Globus pallidus (tissue), 1 donor: ENCODE measurements around the gene XIAP.
"Not testable (repeated sequence)": the region's sequence is repeated elsewhere in the genome, so short reads cannot be mapped to it uniquely, and the experiment has no call there.

Source experiments
- DNase-seq: peaks from one replicate; pipeline ENCODE4 v3.0.0-alpha.2; 2015; ENCODE audit warnings: low spot score

XIAP gene

DNA sequence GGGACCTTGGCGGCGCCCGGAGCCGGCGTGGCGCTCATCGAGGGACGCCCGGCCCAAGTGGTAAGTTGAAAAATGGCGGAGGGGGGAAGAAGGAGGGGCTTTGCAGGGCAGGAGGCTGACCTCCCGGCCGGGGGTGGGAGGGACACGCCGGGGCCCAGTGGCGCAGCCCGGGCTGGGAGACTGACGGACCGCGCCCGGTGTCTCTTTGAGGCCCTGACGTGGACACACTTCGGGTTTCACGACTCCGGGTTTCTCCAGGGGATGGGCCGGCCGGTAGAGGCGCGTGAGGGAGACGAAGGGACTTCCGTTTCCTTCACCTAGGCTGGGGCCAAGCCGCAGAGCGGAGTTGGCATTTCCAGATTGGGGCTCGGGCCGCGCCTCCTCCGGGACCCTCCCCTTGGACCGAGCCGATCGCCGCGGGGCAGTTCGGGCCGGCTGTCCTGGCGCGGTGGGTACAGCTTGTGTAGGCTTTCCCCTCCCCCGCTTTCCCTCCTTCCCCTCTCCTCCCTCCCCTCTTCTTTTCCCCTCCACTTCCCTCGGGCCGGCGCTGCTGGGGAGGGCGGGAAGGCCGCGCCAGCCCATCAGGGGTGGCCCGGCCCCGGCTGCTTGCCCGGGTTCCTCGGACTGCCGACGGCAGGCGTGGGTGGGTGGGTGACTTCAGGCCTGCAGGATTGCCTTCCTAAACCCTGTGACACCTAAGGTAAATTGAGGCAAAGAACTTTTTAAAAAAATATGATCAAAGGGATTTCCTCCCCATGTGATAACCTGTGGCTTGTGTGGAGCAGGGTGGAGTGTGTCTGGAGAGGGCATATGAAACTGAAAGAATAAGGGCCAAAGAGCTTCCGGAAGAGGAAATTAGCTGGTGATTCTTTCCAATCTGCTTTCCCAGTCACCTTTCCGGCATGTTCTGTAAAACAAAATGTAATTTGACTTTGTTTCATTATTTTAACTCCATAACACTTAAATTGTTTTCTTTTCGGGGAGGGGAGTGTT, at the start of gene XIAP:
TSS of gene XIAP (plus strand) at position 208 of the 993 bp plus-strand sequence. CDS start 25,610 bp downstream, outside the sequence.
- peak; percentile 79 for DNase-seq

DNA sequence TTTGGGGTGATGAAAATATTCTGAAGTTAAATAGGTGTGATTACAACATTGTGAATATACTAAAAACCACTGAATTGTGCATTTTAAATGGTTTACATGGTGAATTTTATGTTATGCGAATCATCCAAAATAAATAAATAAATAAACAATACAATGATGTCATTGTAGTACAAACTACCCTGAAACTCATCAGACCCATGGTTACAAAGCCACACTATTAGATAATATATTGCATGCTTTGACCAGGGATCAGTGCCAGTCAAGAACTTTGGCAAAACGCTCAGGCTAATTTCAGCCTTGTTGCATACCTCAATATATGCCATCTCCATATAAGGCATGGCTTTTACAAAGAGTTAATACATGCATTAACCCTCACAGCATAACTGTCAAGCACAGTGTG, 45.5 kb upstream of the XIAP start:
- no peak for DNase-seq

DNA sequence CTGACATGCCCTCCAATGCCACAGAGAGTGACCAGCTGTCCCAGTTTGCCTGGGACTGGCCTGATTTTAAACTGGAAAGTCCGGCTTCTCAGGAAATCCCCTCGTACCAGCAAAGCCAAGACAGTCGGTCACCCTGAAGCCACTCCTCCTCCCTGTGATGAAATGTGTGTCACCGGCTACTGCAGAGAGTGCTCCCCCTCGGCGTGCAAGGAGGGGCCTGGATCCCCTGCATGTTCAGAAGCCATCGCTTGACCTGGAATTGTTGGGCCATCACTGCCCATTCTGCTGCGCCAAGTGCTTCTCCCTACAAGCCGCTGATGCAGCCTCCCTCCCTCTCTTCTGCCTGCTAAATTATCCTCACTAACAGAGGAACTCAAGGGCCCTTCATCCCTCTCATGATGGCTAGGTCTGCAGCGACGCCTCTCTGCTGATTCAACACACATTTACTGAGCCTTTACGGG, 44.9 kb upstream of the XIAP start:
- DNase-seq, result not testable (repeated sequence)

DNA sequence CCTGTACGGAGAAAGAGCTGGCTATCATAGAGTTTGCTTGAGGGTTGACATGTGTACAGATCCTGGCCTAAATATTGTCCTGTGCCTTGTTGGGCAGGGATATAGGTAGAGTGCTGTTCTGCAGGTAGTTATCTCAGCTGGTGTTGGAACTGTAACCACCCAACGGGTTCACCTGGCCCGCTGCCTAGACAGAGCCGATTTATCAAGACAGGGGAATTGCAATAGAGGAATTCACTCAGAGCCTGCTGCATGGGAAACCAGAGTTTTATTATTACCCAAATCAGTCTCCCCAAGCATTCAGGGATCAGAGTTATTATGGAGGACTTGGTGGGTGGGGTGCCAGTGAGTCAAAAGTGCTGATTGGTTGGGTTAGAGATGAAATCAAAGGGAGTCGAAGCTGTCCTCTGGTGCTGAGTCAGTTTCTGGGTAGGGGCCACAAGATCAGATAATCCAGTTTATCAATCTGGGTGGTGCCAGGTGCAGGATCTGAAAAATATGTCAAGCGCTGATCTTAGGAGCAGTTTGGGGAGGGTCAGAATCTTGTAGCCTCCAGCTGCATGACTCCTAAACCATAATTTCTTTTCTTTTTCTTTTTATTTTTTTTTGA, 42.5 kb upstream of the XIAP start:
- no peak for DNase-seq

DNA sequence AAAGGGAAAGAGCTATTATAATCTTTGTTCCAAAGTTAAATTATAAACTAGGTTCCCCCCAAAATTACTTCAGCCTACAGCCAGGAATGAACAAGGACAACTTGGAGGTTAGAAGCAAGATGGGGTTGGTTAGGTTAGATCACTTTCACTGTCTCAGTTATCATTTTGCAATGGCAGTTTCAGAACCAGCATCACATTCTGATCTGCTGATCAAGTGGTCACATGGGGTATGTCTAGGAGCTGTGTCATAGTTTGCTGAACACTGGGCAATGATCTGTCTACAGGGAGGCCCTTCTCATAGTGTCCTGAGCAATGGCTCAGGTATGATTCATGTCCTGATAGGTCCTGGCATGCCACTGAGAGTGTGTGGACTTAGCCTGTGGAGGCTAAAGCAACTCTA, 41.6 kb upstream of the XIAP start:
- no peak for DNase-seq

DNA sequence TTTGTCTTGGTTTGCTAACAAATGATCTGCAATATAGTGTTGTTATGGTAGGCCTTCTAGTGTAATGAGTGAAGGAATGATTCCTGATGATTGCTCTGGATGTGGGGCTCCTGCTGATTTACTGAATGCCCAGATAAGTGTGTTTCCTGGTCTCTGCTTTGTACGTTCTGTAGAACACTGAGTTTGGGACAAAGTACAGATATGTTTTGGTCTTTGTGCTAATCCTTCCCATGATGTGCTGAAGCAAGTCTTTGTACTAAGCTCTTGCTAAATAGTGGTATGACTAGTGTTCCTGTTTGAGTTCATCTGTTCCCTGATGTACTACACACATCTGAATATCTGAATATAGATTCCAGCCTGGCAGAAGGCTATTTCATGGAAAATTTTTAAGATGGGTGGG, 36.9 kb upstream of the XIAP start:
- DNase-seq, result no peak

DNA sequence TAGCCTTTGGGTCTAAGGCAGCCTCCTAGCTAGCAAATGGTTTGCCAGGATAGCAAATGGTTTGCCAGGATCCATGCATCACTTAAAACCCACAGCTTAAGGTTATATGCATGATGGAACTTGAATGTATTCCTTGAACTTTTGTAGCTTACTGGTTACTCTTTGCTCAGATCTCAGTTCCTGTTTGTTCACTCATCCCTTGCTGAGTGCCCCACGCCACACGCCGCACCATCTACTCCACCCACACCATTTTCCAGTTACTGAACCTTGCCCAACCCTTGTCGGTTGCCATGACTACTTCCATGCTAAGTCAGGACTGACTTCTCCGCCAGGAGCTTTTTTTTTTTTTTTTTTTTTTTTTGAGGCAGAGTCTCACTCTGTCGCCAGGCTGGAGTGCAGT, 29.5 kb upstream of the XIAP start:
- no peak for DNase-seq

DNA sequence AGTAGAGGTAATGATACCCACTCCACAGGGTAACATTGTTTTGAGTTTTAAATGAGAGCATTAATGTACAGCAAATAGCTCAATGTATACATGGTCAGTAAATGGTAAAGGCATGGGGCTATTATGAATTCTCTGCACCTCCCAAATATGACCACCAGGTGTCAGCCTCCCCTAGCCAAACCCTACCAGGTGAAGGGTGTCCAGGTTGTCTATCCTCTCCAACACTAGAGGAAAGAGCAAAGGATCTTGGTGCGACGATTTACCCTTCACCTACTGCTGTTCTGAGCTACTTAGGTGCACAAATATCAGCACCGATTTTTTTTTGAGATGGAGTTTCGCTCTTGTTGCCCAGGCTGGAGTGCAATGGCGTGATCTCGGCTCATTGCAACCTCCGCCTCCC, 26.5 kb upstream of the XIAP start:
- DNase-seq, result peak; percentile 43

DNA sequence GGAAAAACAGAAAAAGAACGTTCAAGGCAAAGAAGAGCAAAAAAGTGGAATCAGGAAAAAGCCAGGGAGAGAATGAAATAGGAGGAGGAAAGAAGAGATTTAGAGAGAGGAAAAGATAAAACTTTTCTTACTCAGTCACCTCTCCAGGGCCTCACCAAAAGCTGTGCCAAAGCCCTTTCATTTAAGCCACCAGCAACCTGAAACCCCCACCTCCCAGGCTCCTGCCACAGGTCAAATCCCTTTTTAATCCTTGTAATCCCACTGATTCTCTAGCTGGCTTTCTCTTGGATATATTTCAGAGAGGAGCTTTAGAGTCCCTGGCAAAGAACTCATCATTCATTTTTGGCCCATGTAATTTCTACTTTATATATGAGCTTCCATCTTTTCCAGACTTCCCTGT, 25.7 kb upstream of the XIAP start:
- DNase-seq, result no peak

DNA sequence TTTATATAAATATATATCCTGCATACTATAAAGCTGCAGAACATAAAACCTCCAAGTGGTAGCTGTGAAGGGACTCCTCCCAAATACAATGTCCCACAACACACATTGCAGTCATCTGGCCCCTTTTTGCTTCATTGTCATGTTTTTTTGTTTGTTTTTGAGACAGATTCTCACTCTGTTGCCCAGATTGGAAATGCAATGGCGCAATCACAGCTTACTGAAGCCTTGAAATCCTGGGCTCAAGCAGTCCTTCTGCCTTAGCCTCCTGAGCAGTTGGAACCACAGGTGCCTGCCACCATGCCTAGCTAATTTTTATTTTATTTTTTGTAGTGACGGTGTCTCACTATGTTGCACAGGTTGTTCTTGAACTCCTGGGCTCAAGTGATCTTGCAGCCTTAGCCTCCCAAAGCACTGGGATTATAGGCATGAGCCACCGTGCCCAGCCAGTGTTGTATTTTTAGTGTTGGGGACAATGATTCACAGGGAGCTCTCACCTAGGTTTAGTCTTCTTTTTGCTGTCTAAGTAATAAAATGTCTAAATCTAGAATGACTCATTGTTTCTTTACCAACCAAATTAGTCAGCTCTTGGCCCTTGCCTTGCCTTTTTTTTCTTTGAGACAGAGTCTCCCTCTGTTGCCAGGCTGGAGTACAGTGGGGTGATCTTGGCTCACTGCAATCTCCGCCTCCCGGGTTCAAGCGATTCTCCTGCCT, 24.0 kb upstream of the XIAP start:
- DNase-seq, result no peak

DNA sequence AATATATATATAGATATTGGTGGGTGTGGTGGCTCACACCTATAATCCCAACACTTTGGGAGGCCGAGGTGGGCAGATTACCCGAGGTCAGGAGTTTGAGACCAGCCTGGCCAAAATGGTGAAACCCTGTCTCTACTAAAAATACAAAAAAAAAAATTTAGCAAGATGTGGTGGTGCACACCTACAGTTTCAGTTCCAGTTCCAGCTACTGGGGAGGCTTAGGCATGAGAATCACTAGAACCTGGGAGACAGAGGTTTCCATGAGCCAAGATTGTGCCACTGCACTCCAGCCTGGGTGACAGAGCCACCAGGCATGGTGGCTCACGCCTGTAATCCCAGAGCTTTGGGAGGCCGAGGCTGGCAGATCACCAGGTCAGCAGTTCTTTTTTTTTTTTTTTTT, 14.7 kb upstream of the XIAP start:
- not testable (repeated sequence) for DNase-seq

DNA sequence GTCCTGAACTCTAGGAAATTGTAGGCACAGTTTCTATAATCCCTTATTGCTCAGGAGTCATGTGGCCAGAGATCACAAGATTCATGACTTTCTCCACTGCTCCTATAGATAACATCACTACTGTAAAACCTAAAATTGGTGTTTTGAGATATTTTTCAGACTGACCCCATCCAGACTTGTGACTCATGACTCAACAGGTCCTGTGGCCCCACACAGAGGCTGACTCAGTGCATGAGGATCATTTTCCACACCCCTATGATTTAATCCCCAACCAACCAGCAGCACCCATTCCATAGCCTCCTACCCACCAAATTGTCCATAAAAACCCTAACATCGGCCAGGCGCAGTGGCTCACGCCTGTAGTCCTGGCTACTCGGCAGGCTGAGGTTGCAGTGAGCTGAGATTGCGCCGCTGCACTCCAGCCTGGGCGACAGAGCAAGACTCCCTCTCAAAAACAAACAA, 13.2 kb upstream of the XIAP start:
- no peak for DNase-seq

DNA sequence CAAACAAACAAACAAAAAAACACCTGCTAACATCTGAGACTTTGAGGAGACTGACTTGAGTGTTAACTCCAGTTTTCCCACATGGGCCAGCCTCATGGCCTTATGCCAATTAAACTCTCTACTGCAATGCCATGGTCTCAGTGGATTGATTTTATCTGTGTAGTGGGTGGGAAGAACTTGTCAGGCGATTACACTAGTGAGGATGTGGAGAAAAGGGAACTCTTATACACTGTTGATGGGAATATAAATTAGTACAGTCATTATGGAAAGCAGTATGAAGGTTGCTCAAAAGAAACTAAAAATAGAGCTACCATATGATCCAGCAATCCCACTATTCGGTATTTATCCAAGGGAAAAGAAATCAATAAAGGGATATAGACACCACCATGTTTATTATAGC, 12.8 kb upstream of the XIAP start:
- DNase-seq, result no peak

DNA sequence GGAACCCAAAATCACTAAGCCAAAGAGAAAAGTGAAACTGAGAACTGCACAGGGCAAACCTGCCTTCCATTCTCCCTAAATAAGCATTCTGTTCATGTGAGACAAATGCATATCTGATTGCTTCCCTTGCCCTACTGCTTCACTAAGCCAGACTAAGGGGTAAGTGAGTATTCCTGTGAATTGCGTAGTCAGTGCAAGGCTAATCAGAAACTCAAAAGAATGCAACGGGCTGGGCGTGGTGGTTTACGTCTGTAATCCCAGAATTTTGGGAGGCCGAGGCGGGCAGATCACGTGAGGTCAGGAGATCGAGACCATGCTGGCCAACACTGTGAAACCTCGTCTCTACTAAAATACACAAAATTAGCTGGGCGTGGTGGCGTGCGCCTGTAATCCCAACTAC, 10.8 kb upstream of the XIAP start:
- no peak for DNase-seq

DNA sequence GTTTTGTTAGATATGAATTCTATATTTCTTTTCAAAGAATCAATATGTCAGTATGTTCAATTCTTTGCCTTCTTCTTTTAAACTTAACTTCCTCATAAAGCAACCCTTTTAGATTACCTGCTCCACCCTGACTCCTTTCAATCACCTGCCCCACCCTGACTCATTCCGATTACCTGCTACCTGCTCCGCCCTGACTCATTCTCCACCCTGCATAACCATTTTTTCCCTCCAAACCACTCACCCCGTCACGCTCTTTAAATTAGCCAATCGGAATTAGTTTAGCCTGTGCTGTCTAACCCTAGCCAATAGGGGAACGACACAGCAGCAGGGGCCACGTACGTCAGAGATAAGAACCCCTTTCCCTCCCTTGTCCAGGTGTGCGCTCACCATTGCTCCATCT, 9.9 kb upstream of the XIAP start:
- DNase-seq, result not testable (repeated sequence)

DNA sequence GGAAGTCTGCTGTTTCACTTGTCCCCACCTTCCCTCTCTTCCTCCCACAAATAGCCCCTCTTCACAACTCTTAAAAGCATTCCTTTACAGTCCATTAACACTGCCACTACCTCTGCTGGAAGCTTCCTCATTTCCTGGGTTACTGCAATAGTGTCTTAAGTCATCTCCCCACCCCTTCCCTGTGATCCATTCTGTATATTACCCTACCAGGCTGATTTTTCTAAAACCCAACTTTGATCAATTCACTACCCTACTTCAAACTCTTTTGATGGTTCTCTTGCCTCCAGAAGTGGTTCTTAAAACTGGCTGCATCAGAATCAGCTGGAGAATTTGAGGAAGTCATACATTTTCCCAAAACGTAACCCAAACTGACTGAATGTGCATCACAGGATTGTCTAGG, 8.8 kb upstream of the XIAP start:
- no peak for DNase-seq

DNA sequence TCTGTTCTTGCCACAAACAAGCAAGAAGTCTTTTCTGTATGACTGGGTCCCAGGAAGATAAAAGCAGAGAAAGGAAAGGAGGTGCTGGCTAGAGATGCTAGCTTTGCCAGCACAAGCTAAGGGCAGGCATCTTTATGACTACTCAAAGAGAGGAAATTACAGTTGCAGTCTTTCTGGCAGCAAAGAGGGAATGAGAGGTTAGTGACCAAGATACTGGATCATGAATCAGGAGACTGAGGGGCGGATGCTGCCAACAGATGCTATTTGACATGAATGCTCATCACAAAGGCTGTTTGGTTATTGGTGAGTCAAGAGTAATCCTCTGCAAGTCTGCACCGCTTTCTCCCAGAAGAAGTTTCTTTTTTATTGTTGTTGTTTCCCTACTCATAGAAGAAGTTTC, 5.5 kb upstream of the XIAP start:
- DNase-seq, result no peak

DNA sequence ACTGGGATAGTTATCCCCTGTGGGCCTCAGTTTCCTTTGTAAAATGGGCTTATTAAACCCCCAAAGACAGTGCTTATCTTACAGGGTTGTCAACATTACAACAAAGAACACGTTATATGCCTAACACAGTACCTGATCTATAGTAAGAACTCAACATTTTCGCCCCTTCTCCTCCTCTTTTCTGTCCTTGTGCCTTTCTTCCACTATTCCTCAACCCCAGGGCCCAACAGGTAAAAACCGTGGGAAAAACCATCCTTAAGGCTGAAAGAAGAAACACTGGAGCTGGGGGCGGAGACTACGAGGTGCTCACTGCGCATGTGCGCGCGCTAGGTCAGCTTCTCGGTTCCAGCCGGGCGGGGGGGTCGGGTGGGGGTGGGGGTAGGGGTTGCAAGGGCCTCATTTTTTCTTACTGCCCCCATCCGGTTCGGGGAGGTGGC, 426 bp upstream of the XIAP start:
- DNase-seq, result peak; percentile 77

DNA sequence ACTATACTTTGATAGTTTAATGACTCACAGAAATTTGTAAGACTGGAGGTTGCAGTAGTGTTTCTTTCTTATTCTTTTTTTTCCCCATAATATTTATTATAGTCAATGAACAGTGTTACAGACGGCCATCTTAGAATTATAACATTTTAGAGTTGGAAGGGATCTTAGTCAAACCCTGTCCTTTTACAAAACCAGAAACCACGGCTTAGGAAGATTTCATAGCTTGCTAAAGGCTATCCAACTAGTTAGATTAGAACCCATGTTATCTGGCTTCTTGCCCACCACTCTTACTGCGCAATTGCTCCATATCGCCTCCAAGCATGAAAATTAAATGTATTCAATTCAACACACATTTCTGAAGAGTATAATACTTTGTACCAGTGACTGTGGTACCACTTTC, 1.1 kb downstream of the XIAP start:
- peak; percentile 13 for DNase-seq

DNA sequence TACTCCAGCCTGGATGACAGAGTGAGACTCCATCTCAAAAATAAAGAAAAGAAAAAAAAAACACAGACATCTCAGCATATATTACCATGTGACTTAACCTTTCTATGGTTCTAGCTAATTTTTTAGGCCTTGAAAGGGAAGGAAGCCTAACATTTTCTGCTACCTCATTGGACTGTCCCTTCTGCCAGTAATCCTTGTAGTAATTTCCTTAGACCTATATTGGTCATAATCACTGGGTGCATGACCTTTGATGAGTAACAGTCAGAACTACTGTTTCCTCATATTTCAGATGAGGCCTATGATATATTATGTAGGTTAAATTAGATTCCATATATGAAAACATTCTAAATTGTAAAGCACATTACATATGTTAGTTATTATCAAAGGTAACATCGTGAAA, 9.6 kb downstream of the XIAP start:
- no peak for DNase-seq

DNA sequence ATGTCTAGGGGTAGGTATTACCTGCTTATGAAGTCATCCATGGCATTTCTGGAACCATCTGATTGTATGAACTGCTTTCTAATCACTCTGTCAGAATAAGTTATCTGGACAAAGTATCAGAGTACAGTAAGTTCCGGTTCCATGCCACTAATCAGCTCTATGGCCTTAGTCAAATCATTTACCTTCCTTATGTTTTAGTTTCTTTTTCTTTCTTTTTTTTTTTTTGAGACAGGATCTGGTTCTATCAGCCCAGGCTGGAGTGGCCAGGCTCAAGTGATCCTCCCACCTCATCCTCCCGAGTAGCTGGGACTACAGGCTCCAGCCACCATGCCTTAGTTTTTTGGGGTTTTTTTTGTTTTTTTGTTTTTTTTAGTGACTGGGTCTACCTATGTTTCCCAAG, 11.5 kb downstream of the XIAP start:
- DNase-seq, result no peak

DNA sequence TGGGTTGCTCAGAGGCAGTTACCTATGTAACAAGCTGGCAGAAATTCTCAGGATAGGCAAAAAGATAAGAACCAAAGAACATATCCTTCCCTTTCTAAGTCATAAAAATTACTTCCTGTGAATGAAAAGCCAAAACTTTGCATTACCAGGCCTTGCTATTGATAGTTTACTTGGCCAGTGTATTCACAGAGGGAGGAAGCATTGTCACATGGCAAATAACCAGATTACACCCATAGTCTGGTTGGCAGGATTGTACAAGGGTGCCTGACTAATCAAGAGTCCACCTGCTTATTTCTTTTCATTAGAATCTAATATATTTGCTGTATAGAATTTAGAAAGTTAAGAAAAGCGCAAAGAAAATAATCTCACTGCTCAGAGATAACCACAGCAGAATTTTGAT, 14.1 kb downstream of the XIAP start:
- DNase-seq, result no peak

DNA sequence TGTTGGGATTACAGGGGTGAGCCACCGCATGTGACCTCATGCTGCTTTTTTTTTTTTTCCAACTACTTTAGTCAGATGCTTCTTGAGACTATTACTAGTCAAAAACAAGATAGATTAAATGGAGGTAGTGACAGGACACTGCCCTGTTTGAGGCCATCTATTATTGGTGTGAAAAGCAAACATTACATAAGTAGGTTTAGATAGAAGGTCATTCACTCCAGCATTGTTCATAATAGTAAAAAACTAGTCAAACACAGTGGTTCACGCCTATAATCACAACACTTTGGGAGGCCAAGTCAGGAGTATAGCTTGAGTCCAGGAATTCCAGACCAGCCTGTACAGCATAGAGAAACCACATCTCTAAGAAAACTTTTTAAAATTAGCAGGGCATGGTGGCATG, 16.3 kb downstream of the XIAP start:
- no peak for DNase-seq
